OCI-LY7 (cell line): ENCODE results near the gene ZNF543.

Experiments used
- EZH2phosphoT487 ChIP-seq: fragments of 200-600 bp; sonication (generic); IDR thresholded peaks from 2 replicates; pipeline ENCODE4 v1.6.1; 2018; ENCODE audit warnings: low read depth, borderline replicate concordance, mild to moderate bottlenecking, mixed run types, antibody characterized with exemption, low read length, moderate library complexity, mixed read lengths
- TF ChIP-seq, protein P1 (sequence below): fragments of 200-600 bp; sonication (generic); conservative IDR thresholded peaks from 2 replicates; pipeline ENCODE4 v1.5.1; 2014; ENCODE audit warnings: mild to moderate bottlenecking, antibody characterized with exemption, low read length, moderate library complexity, mixed read lengths

- TF ChIP-seq, protein P1, sequence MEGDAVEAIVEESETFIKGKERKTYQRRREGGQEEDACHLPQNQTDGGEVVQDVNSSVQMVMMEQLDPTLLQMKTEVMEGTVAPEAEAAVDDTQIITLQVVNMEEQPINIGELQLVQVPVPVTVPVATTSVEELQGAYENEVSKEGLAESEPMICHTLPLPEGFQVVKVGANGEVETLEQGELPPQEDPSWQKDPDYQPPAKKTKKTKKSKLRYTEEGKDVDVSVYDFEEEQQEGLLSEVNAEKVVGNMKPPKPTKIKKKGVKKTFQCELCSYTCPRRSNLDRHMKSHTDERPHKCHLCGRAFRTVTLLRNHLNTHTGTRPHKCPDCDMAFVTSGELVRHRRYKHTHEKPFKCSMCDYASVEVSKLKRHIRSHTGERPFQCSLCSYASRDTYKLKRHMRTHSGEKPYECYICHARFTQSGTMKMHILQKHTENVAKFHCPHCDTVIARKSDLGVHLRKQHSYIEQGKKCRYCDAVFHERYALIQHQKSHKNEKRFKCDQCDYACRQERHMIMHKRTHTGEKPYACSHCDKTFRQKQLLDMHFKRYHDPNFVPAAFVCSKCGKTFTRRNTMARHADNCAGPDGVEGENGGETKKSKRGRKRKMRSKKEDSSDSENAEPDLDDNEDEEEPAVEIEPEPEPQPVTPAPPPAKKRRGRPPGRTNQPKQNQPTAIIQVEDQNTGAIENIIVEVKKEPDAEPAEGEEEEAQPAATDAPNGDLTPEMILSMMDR, result no peak
- no peak for TF ChIP-seq EZH2phosphoT487
Observed at GRCh38 chr19:57357406-57357805, 37.1 kb downstream of the ZNF543 start.
